SK-N-MC (cell line): ENCODE data around the gene NKX1-1.

Experiments used
- EZH2 ChIP-seq: fragments of 200-600 bp; sonication (generic); IDR thresholded peaks from one replicate; pipeline ENCODE4 v1.6.1; 2017; ENCODE audit warnings: antibody characterized with exemption
- POLR2AphosphoS5 ChIP-seq: IDR thresholded peaks from 2 replicates; pipeline ENCODE4 v1.6.1; 2012; ENCODE audit warnings: mild to moderate bottlenecking, low read depth, low read length, borderline replicate concordance

GRCh38 chr4:1403591-1404572 is 2.4 kb downstream of the NKX1-1 start:
- peak; percentile 95 for TF ChIP-seq EZH2
- TF ChIP-seq POLR2AphosphoS5: no peak
